ENCODE data around the gene NES.
"Not testable (repeated sequence)": the region's sequence is repeated elsewhere in the genome, so short reads cannot be mapped to it uniquely, and the experiment has no call there.

NES gene

DNA sequence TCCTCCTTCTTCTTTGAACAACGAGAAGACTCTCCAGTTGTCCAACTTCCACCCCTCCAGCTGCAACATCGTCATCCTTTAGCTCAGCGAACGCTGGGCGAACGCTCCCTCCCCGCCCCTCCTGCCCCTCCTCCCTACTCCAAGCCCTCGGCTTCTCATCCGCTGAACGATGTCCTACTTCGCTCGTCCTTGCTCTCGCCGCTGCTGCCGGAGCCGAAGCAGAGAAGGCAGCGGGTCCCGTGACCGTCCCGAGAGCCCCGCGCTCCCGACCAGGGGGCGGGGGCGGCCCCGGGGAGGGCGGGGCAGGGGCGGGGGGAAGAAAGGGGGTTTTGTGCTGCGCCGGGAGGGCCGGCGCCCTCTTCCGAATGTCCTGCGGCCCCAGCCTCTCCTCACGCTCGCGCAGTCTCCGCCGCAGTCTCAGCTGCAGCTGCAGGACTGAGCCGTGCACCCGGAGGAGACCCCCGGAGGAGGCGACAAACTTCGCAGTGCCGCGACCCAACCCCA, 35.4 kb downstream of the NES start, which contains the start of gene BCAN:
BCAN (plus strand) TSS at position 357 of the 504 bp plus-strand sequence. CDS start 3,938 bp downstream, outside the sequence.
- no peak for DNase-seq (ENCODE audit: low spot score)
- CTCF ChIA-PET: interaction anchor here (0.8 kb wide), 1 partner anchor 21 kb away, joined by 3 read pairs; no protein-coding TSS in a partner anchor
- POLR2A ChIA-PET (ENCODE audit: low non-redundant PET): no interaction called here
- H3K27ac ChIP-seq: no peak within 1 kb of the TSS
- TF ChIP-seq, protein P1, sequence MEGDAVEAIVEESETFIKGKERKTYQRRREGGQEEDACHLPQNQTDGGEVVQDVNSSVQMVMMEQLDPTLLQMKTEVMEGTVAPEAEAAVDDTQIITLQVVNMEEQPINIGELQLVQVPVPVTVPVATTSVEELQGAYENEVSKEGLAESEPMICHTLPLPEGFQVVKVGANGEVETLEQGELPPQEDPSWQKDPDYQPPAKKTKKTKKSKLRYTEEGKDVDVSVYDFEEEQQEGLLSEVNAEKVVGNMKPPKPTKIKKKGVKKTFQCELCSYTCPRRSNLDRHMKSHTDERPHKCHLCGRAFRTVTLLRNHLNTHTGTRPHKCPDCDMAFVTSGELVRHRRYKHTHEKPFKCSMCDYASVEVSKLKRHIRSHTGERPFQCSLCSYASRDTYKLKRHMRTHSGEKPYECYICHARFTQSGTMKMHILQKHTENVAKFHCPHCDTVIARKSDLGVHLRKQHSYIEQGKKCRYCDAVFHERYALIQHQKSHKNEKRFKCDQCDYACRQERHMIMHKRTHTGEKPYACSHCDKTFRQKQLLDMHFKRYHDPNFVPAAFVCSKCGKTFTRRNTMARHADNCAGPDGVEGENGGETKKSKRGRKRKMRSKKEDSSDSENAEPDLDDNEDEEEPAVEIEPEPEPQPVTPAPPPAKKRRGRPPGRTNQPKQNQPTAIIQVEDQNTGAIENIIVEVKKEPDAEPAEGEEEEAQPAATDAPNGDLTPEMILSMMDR (conservative IDR thresholded peaks at IDR 0.05; ENCODE audit: low read depth): no peak

DNA sequence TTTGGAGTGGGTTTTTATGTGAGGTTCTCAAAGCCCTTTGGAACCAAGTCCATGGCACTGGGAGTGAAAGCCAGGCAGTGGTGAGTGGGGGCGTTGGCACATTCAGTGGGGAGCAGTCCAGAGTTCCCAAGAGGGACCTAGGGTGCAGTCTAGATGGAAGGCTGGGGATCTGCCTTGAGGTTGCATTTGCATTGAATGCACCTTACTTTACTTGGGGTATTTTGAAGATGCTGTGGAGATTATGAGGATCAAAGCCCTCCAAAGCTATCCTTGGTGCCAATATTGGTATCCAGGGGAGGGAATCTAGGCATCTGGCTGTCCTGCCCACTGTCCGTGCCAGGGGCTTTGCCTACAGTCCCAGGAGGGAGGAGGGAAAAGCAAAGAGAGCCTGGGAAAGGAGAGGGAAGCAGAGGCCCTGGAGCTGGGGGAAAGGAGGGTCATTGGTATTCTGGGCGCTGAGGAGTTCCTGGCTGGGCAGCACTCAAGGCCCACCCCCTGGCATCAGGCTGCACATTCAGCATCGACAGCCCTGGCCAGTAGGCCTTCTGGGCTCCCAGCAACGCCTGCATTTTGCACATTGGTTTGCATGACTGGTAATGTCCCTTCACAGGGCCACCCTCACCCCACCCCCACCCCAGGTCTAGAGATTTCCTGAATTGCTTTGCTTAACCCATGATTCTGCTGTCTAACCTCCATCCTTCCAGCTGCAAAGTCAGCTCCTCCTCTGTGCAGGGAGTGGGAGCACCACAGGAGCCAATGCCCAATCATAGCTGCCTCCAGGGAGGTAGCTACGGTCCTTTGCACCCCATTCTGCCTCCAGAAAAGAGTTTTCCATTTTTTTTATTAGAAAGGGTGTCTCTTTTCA, 36.1 kb downstream of the NES start:
- no peak for DNase-seq (ENCODE audit: low spot score)
- POLR2A ChIA-PET (ENCODE audit: low non-redundant PET): no interaction called here

DNA sequence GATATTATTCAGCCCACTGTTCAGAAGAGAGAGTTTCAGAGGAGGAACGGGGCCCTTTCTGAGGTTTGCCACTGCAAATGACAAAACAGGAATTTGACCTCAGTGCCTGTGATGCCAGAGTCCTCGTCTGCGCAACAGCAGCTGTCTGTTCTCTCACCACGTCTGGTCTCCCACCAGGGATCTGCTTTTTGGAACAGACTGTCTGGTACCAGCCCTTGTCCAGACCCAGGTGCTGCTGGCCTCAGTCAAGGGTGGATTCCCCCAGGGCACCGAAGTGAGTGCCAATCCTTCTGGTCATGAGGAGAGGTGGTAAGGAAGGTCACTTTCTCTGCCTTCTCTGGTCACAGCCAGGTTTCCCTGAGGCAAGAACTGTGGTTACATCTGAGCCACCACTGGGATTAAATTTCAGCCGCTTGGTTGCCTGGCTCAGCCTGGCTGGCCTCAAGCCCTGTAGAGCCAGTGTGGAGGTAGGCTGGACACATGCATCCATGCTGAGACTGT, 37.6 kb downstream of the NES start:
- ChIA-PET CTCF (interaction anchor here (0.9 kb wide), 1 partner anchor 8 kb away, joined by 3 read pairs; no protein-coding TSS in a partner anchor), POLR2A (ENCODE audit: low non-redundant PET) (no interaction called here)
- no peak for DNase-seq (ENCODE audit: low spot score)

More for the DNA sequence above, 36.1 kb downstream of the NES start:
- no peak overlapping the region for H3K27ac ChIP-seq
- CTCF ChIA-PET: interaction anchor here (0.8 kb wide), 1 partner anchor 21 kb away, joined by 3 read pairs; no protein-coding TSS in a partner anchor
- TF ChIP-seq, protein P1 (conservative IDR thresholded peaks at IDR 0.05; ENCODE audit: low read depth): no peak

DNA sequence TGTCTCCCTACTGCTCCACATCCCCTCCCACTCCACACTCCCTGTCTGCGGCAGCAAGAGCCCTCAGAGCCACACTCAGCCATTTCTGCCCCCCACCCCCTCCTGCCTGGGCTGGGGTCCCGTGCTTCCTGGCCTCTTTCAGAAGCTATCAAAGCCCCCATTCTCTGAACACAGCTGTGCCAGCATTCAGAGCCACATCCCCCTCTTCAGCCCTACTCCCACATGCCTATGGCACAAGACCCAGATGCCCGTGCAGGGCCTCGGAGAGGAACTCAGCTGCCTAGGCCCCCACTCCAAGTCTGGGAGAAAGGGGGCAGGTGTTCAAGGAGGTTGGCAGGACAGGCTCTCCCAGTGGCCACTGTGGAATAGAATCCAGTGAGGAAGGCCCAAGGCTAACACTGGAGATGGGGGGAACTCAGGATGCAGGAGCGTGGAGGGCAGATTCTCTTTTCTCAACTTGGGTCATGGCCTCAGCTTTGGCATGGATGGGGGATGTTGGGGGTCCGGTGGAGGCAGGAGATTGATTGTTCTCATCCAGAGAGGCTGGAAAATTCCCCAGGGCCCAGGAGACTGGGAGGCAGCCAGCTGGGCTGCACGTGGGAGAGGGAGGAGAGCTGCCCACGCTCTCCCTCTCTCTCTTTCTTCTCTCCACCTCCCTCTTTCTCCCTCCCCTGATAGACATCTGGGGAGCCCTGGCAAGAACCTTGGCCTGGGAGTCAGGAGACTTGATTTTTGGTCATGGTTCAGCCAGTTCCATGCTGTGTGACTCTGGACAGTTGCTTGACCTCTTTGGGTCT, 38.8 kb downstream of the NES start:
- CTCF ChIA-PET: interaction anchor here (2.0 kb wide), 1 partner anchor 11 kb away, joined by 5 read pairs; no protein-coding TSS in a partner anchor
- POLR2A ChIA-PET (ENCODE audit: low non-redundant PET): no interaction called here
- TF ChIP-seq, protein P1 (conservative IDR thresholded peaks at IDR 0.05; ENCODE audit: low read depth): no peak

More for the DNA sequence above, 37.6 kb downstream of the NES start:
- no peak overlapping the region for H3K27ac ChIP-seq
- TF ChIP-seq, protein P1 (conservative IDR thresholded peaks at IDR 0.05; ENCODE audit: low read depth): no peak

DNA sequence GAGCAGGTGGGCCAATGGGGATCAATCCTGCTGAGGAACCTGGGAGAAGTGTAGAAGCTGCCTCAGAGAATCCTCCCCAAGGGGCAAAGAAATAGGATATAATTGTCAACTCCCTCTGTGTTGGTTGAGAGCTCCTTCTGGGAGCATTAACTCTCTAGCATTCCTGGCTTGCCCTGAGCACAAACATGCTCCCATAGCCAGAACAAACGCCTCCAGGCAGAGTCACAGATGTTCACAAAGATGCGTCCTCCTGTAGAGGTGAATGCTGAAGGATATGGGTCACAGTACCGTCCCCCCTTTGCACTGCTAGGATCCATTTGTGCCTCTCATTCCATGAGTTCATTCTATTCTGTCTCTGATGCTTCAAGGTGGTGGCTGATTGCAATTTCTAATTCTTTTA, 44.9 kb downstream of the NES start:
- TF ChIP-seq, protein P1 (conservative IDR thresholded peaks at IDR 0.05; ENCODE audit: low read depth): no peak
- DNase-seq (ENCODE audit: low spot score): no peak
- no peak overlapping the region for H3K27ac ChIP-seq
- POLR2A ChIA-PET (ENCODE audit: low non-redundant PET): no interaction called here
- CTCF ChIA-PET: no interaction called here

More for the DNA sequence above, 38.8 kb downstream of the NES start:
- no peak for DNase-seq (ENCODE audit: low spot score)
- no peak overlapping the region for H3K27ac ChIP-seq

DNA sequence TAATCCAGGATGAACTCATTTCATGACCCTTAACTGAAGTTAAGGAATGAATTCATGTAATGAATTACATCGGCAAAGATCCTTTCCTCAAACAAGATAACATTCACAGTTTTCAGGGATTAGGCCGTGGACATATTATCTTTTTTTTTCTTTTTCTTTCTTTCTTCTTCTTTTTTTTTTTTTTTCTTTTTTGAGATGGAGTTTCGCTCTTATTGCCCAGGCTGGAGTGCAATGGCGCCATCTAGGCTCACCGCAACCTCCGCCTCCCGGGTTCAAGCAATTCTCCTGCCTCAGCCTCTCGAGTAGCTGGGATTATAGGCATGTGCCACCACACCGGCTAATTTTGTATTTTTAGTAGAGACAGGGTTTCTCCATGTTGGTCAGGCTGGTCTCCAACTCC, 46.1 kb downstream of the NES start:
- not testable (repeated sequence) for DNase-seq (ENCODE audit: low spot score); H3K27ac ChIP-seq
- ChIA-PET POLR2A (ENCODE audit: low non-redundant PET) (interaction anchor here (0.7 kb wide), 1 partner anchor 17 kb away, joined by 5 read pairs; no protein-coding TSS in a partner anchor), CTCF (interaction anchor here (0.6 to 0.7 kb wide), 3 partner anchors 12 to 28 kb away, joined by 3 to 7 read pairs (median 4); no protein-coding TSS in a partner anchor)

Measured in RWPE1 (cell line).